T-helper 2 cell treated with Interferon-gamma antibody and Interleukin-4, amounts not matched to agents 100 ng/mL and 5 ng/mL, for 36 hours (primary cell): Measurements from ENCODE around the gene LRP1B. TPM values are rescaled to one million over a fixed set of nuclear protein-coding genes. Genes with fewer than 3 reads are reported as not detected.

Source experiments
- intact Hi-C: fragments of 100-400 bp; cut with micrococcal nuclease; formaldehyde crosslinking; loops from one replicate; pipeline ENCODE4 v1.15.1; 2023
- total RNA-seq: library from RNA; stranded (reverse); gene quantifications from 2 replicates; pipeline ENCODE4 v1.2.3, GENCODE V29; 2022

The LRP1B gene
- total RNA-seq, 1 donor from 2014 or later: not detected

- intact Hi-C loops: no loop called here
These were observed 1265.0 kb downstream of the LRP1B start for GRCh38 chr2:140865837-140866236.

- intact Hi-C loops: no loop called here
These were observed 1267.1 kb downstream of the LRP1B start for GRCh38 chr2:140863713-140864112.

- intact Hi-C loops: no loop called here
These were observed 1268.6 kb downstream of the LRP1B start for GRCh38 chr2:140862181-140862580.

GRCh38 chr2:140861666-140862065, 1269.2 kb downstream of the LRP1B start:
- intact Hi-C loops: no loop called here

GRCh38 chr2:140855471-140855870, 1275.3 kb downstream of the LRP1B start:
- intact Hi-C loops: no loop called here

GRCh38 chr2:140851258-140851981, 1279.4 kb downstream of the LRP1B start:
- intact Hi-C loops: no loop called here

GRCh38 chr2:140843186-140843585, 1287.6 kb downstream of the LRP1B start:
- intact Hi-C loops: no loop called here

DNA sequence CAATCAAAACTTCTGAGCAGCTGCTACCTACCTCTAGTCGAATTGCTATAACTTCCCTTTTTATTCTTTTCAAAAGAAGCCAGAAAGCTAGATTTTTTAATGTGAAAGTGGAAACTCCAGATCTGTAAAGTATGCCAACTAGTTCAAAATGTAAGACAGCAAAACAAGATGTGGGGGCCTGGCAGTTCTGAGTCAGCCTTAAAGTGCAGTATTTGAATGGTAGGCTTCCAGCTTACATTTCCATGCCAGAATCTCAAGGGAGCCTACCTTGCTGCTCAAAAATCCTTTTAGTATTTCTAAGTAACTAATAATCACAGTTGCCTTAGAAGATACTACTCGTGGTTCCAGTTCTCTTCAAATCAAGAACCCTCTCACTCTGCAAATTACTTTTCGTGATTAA, 1288.7 kb downstream of the LRP1B start:
- intact Hi-C loops: no loop called here

GRCh38 chr2:140841141-140841540, 1289.7 kb downstream of the LRP1B start:
- intact Hi-C loops: no loop called here

DNA sequence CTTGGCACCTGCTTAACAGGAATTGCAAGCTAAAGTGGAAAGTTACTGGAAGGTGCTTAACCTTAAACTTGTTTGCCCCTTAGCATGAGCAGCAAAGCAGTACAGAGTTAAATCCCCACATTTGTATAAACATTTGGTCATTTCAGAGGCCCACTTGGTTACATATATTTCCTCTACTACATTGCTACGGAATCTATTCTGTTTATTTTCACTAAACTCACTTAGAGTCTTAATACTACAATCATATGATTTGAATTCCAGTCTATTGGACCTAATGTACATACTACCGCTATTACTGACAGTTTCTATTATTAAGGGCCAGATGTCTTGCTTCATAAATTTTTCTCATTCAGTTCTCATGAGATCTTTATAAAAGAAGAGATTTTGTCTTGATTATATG, 1294.0 kb downstream of the LRP1B start:
- intact Hi-C loops: no loop called here

- intact Hi-C loops: no loop called here
These were observed 1295.7 kb downstream of the LRP1B start for GRCh38 chr2:140835079-140835478.

DNA sequence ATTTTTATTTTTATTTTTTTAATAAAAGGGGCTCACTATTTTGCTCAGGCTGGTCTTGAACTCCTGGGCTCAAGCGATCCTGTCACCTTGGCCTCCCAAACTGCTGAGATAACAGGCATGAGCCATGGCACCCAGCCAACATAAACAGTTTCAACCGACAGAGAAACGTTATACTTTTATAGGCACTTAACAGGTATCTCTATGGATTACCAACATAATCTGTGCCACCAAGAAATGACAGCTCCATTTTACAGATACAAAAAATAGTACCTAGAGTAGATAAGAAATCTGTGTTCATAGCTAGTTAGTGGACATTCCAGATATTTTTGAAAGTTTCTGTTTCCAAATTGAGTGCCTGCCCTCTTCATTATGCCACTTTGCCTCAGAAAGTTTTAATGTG, 1316.7 kb downstream of the LRP1B start:
- intact Hi-C loops: no loop called here

DNA sequence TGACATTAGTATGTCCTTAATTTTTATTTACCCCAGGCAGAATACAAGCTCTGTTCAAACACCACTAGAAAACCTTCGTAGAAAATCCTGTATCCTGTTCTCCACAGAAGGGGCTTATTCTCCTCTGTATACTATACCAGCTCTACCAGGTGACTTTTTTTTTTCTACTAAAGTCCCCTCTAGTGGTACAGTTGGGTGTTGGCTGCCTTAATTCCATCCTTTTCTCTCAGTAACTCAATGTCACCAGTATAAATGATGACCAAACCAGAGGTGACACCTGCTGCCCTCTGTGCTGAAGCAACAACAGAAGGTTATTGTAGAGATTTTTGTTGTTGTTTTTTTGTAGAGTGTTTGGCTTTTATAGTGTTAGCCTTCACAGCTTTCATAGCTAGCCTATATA, 1322.0 kb downstream of the LRP1B start:
- intact Hi-C loops: no loop called here

GRCh38 chr2:140808211-140808610, 1322.6 kb downstream of the LRP1B start:
- intact Hi-C loops: no loop called here

- intact Hi-C loops: no loop called here
These were observed 1326.0 kb downstream of the LRP1B start for GRCh38 chr2:140804700-140805260.

- intact Hi-C loops: no loop called here
These were observed 1329.5 kb downstream of the LRP1B start for GRCh38 chr2:140801311-140801710.

GRCh38 chr2:140797718-140798117, 1333.1 kb downstream of the LRP1B start:
- intact Hi-C loops: no loop called here

- intact Hi-C loops: no loop called here
These were observed 1339.0 kb downstream of the LRP1B start for GRCh38 chr2:140791802-140792201.

DNA sequence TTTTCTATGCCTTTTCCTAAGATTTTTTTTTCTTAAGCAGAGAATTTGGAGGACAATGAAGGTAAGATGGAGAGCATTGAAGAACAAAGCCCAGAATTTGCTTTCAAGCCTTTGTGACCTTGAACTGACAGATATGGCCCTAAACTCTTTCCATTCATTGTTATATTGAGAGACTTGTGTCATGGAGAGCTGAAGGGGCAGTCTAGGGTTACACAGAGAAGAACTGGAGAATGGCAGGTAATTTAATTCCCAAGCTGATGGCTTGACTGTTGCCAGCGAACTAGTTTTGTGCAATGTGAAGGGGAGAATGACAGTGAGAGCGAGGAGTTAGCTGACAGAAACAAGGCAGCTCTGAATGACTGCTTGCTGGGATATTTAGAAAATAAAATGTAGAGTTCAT, 1344.2 kb downstream of the LRP1B start:
- intact Hi-C loops: no loop called here

DNA sequence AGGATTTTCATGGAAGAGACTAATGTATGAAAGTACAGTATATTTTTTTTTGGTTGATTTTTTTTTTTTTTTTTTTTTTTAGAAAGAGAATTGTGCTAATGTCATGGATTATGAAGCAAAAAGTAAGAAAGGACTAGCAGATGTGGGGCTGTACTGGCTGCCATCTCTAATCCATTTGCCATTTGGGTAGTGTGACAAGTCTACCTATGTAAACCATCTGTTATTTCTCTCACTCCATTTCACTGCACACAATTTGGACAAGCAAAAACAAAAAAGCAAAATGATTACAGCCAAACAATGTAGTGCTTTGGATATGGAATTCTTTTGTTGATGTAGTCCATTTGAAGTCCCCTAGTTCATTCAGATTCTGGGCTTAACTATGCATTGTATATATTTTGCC, 1355.4 kb downstream of the LRP1B start:
- intact Hi-C loops: no loop called here

DNA sequence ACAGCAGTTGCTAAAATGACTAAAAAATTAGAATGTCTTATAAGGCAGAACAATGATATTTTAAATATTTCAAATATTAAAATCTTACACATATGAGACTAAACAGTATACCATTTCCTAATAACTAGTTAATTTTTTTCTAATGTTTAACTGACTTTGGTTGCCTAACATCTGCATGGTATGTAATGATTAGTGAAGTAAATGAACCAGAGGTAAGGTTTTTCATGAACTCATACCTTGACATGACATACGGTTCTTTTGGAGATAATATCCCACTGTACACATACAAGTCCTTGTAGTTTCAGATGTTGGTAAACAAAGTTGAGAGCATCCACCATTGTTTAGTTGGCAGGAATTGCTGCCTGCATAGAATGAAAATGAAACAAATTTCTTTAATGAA, 1360.2 kb downstream of the LRP1B start:
- intact Hi-C loops: no loop called here

GRCh38 chr2:140761807-140762206, 1369.0 kb downstream of the LRP1B start:
- intact Hi-C loops: no loop called here

DNA sequence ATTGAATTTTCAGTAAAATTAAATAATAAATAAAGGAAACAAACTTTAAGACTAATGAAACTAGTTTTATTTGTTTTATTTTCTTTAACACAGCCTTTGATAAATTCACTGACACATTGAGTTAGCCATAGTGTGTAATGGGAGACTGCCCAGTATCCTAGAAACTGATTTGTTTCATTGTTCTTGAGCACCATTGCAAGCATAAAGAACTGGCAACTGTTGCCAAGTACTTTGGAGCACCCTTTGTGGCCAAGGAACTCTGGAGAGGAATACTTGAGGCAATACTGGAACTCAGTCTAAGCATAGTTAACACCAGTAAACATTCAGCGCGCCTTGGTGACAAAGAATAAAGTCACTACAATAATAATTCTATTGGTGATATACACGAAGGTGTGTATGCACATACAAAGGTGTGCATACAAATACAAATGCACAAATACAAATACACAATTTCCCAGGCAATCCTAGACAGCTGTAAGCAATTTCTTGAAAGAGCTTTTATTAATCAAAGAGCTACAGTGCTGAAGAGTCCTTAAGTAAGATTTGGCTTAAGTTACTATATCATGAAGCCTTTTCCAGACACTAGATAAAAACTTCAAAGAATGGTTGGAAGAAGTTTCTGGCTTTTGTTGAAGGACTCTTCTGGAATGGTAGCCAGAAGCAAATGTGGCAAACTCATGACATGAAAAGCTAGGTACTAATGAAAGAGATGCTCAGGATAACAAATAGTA, 1371.2 kb downstream of the LRP1B start:
- intact Hi-C loops: no loop called here
